ENCODE data around the gene SURF6. TPM values are rescaled to one million over a fixed set of nuclear protein-coding genes. Genes with fewer than 3 reads are reported as not detected.
"Not testable (repeated sequence)": the region's sequence is repeated elsewhere in the genome, so short reads cannot be mapped to it uniquely, and the experiment has no call there.

SURF6 gene
- total RNA-seq, 4 donors from 2014 or later = 10.5 to 47.8 (median 14.5) TPM

GRCh38 chr9:133303266-133304157, 32.5 kb downstream of the SURF6 start:
- TF ChIP-seq CTCF (IDR thresholded peaks at IDR 0.05) = no peak
- ATAC-seq (ENCODE audit: low FRiP score) (no peak), DNase-seq (ENCODE audit: low spot score) (no peak)

DNA sequence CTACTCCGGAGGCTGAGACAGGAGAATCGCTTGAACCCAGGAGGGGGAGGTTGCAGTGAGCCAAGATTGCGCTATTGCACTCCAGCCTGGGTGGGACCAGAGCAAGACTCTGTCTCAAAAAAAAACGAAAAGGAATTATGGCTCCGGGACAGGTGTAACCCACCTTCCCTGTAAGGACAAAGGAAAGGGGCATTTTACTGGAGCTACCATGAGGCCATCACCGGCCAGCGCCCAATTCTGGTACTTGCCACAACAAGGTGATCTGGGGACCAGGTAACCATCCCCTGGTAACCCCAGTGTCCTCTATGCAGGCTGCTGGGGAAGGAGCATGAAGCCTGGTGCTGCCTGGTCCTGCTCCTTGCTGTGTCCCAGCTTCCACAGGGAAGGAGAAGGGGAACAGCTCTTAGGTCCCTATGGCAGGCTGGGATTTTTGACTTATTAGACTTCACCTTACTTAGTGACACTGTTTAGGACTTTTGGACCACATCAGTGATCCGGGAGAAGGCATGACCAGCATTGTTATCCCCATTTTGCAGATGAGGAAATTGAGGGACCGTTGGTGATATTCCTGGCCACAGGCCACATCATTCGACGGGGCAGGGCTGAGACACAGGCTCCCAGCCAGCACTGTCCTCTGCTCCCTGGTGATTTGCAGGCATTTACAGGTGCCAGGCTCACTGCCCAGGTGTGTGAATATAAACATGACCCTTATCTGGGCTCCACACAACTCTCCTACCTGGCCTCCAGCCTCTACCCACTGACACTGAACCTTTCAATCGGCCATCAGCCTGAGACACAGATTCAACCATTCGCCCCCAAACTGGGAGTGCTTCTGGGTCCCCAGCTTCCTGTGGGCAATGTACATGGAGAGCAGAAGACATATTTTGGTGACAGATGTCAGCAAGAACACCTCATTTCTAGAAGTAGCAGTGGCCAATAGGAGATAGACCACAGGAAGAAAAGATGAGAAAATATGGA, 34.4 kb downstream of the SURF6 start:
- no peak for ATAC-seq (ENCODE audit: low FRiP score)
- no peak for DNase-seq (ENCODE audit: low spot score)
- TF ChIP-seq CTCF (IDR thresholded peaks at IDR 0.05) = no peak

DNA sequence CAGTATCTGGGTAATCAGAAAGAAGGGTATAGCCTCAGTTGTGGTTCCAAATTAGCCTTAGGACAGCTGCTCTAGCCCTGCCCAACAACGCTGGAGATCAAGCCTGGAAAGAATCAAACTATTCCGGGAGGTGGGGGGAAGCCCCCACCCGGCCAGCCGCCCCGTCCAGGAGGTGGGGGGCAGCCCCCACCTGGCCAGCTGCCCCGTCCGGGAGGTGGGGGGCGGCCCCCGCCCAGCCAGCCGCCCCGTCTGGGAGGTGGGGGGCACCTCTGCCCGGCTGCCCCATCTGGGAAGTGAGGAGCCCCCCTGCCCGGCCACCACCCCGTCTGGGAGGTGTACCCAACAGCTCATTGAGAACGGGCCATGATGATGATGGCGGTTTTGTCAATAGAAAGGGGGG, 36.0 kb downstream of the SURF6 start:
- not testable (repeated sequence) for ATAC-seq (ENCODE audit: low FRiP score); DNase-seq (ENCODE audit: low spot score)

DNA sequence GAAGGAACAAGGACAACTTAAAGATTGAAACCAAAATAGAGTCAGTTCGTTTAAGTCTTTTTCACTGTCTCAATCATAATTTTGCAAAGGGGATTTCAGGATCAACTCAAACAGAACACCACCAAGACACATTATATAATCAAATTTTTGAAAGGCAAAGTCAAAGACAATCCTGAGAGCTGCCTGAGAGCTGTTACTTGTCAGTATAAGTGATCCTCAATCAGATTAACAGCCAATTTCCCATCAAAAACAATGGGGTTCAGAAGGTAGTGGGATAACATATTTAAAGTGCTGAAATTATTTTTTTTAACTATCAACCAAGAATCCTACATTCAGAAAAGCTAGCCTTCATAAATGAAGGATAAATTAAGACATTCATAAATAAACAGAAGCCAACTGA, 41.7 kb downstream of the SURF6 start:
- DNase-seq (ENCODE audit: low spot score) (no peak), ATAC-seq (ENCODE audit: low FRiP score) (no peak)
- no peak for TF ChIP-seq CTCF (IDR thresholded peaks at IDR 0.05)

DNA sequence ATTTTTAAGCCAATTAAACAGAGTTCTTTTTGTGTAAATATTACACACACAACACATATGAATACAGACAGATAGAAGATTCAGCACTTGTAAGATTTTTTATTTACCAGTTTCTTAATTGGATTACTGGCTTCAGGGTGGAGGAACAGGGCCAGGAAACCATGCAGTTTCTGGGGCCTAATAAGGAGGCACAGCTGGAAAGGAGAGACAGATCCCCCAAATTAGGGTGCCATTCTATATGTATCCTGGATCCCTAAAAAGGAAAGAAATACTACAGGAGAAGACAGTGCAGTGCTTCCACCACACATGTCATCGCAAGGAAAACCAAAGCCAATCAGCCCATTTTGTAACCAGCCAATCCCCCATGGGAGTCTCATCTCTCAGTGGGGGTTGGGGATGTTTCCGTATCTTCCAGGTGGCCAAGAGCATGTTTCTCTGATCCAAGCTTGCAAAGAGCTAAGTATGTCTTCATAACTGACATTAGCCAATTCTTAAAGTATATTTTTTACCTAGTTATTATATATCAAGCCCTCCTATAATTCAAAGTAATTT, 45.2 kb downstream of the SURF6 start:
- no peak for DNase-seq (ENCODE audit: low spot score)
- no peak for TF ChIP-seq CTCF (IDR thresholded peaks at IDR 0.05)
- ATAC-seq (ENCODE audit: low FRiP score) = no peak

DNA sequence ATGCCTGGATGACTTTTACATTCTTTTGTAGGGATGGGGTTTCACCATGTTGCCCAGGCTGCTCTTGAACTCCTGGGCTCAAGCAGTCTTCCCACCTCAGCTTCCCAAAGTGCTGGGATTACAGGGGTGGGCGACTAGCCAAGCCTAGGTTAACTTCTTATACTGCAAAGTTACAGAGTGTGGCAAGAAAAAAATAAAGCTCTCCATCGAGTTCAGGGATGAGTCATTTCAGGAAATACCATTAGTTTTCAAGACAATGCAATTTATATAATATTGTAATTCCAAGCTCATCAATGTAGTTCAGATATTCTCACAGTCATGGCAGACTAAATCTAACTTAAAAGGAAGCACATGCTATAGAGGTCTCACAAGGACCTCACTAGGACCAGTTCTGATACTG, 49.5 kb downstream of the SURF6 start:
- ATAC-seq (ENCODE audit: low FRiP score) (no peak), DNase-seq (ENCODE audit: low spot score) (no peak)
- no peak for TF ChIP-seq CTCF (IDR thresholded peaks at IDR 0.05)

- ATAC-seq (ENCODE audit: low FRiP score) (no peak), DNase-seq (ENCODE audit: low spot score) (no peak)
- TF ChIP-seq CTCF (IDR thresholded peaks at IDR 0.05) = no peak
These were observed 50.7 kb downstream of the SURF6 start for GRCh38 chr9:133285252-133285775.

All from omental fat pad (tissue), 4 donors.